Measurements from ENCODE around the gene KRT1.

The KRT1 gene

DNA sequence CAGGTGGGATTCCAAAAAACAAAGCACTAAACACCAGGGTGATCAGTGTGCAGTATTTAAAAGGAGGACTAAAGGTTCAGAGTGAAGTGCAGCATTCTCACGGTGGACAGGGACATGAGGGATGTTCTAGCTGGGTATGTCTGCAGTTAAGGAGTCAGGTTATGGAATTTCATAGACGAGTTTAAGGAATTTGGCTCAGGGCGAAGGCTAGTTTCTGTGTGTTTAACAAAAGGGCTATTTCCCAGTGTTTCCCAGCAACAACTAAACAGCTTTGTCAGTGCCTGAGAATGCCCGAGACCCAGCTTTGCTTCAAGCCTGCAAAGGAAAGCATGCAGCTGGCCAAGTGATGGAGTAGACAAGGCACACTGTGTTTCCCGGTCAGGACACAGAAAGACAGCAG, 7.0 kb downstream of the KRT1 start:
- Histone ChIP-seq H3K27ac (replicated peaks) (no peak overlapping the region), H3K27me3 (ENCODE audit: insufficient read depth, poor library complexity, severe bottlenecking) (no peaks in the 10 kb centered on the region), H3K4me3 (replicated peaks; ENCODE audit: insufficient read depth, low read length) (no peak overlapping the region)
- TF ChIP-seq POLR2AphosphoS5 (IDR thresholded peaks at IDR 0.05; ENCODE audit: low read depth) (no peak), GABPA (IDR thresholded peaks at IDR 0.05; ENCODE audit: low read depth) (no peak), CTCF (IDR thresholded peaks at IDR 0.05; ENCODE audit: insufficient read depth, low read length) (no peak), SPI1 (IDR thresholded peaks at IDR 0.05; ENCODE audit: borderline replicate concordance, low read depth) (no peak), REST (IDR thresholded peaks at IDR 0.05; ENCODE audit: insufficient replicate concordance, low read depth) (no peak)
- no peak for DNase-seq (ENCODE audit: low read depth in 1 of 2, low spot score in 1 of 2)

GRCh38 chr12:52672321-52672933, 7.8 kb downstream of the KRT1 start:
- no peak for DNase-seq (ENCODE audit: low read depth in 1 of 2, low spot score in 1 of 2)
- Histone ChIP-seq H3K27me3 (ENCODE audit: insufficient read depth, poor library complexity, severe bottlenecking) (no peaks in the 10 kb centered on the region), H3K27ac (replicated peaks) (no peak overlapping the region), H3K4me3 (replicated peaks; ENCODE audit: insufficient read depth, low read length) (no peak overlapping the region)
- no peak for TF ChIP-seq REST (IDR thresholded peaks at IDR 0.05; ENCODE audit: insufficient replicate concordance, low read depth)

- DNase-seq (ENCODE audit: low read depth in 1 of 2, low spot score in 1 of 2): no peak
- H3K4me3 ChIP-seq (replicated peaks; ENCODE audit: insufficient read depth, low read length): no peak overlapping the region
- H3K27me3 ChIP-seq (ENCODE audit: insufficient read depth, poor library complexity, severe bottlenecking): no peaks in the 10 kb centered on the region
- TF ChIP-seq SPI1 (IDR thresholded peaks at IDR 0.05; ENCODE audit: borderline replicate concordance, low read depth) (no peak), POLR2AphosphoS5 (IDR thresholded peaks at IDR 0.05; ENCODE audit: low read depth) (no peak), GABPA (IDR thresholded peaks at IDR 0.05; ENCODE audit: low read depth) (no peak), CTCF (IDR thresholded peaks at IDR 0.05; ENCODE audit: insufficient read depth, low read length) (no peak), REST (IDR thresholded peaks at IDR 0.05; ENCODE audit: insufficient replicate concordance, low read depth) (no peak)
- no peak overlapping the region for H3K27ac ChIP-seq (replicated peaks)
Measured at GRCh38 chr12:52670961-52671360, 9.2 kb downstream of the KRT1 start.

Data from HL-60 (cell line).